Measurements from ENCODE around the gene NKX1-1.

DNA sequence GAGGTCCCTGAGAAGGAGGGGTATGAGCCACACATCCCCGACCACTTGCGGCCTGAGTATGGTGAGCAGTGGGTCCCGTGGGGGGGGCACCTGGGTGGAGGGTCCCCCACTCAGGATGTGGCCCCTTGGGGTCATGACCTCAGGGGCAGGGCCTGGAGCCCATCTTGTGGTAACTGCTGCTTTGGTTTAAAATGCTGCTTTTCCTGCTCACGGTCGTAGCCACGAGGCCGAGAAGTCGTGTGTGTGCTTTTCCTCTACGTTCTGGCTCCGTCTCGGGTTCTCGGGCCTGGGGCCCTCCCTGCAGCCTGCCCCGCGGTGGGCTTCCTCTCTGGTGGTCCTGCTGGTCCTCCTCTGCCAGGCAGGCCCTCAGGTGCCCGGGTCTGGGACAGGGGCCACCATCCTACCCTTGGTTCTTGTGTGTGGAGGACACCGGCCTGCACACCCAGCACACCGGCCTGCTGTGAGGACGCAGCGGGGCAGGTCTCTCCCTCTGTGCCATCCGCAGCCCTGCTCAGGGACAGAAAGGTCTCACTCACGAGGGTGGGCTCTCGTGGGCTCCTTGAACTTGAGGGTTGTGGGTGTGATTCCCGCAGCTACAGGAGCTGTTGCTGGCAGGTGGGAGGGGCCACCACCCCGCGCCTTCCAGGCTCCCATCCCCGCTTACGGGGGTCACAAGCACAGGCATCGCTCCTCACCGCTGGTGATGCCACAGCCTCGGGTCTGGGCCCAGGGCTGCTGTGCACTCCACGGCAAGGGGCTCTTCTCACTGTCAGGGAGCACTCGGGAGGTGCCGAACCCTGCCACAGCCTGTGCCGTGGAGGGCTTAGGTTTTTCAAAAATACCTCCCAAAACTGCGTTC, 39.6 kb downstream of the NKX1-1 start:
- TF ChIP-seq, protein P1, sequence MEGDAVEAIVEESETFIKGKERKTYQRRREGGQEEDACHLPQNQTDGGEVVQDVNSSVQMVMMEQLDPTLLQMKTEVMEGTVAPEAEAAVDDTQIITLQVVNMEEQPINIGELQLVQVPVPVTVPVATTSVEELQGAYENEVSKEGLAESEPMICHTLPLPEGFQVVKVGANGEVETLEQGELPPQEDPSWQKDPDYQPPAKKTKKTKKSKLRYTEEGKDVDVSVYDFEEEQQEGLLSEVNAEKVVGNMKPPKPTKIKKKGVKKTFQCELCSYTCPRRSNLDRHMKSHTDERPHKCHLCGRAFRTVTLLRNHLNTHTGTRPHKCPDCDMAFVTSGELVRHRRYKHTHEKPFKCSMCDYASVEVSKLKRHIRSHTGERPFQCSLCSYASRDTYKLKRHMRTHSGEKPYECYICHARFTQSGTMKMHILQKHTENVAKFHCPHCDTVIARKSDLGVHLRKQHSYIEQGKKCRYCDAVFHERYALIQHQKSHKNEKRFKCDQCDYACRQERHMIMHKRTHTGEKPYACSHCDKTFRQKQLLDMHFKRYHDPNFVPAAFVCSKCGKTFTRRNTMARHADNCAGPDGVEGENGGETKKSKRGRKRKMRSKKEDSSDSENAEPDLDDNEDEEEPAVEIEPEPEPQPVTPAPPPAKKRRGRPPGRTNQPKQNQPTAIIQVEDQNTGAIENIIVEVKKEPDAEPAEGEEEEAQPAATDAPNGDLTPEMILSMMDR (IDR thresholded peaks at IDR 0.05), result no peak
- no peak for TF ChIP-seq POLR2AphosphoS5 (IDR thresholded peaks at IDR 0.05)
- TF ChIP-seq POLR2A (IDR thresholded peaks at IDR 0.05; ENCODE audit: low read depth), result no peak
